OCI-LY1 (cell line): ENCODE measurements around the gene CYP17A1.
"Not testable (repeated sequence)": the region's sequence is repeated elsewhere in the genome, so short reads cannot be mapped to it uniquely, and the experiment has no call there.

Source experiments
- H2AFZ ChIP-seq: fragments of 200-600 bp; sonication (generic), shearing (Covaris generic); 2 replicates; pipeline ENCODE4 v1.6.0; 2014; ENCODE audit warnings: antibody characterized with exemption, mild to moderate bottlenecking, low read length
- H3F3A ChIP-seq: fragments of 200-600 bp; sonication (generic), shearing (Covaris generic); 2 replicates; pipeline ENCODE4 v1.6.0; 2014; ENCODE audit warnings: mild to moderate bottlenecking, antibody characterized with exemption, low read length, moderate library complexity; ENCODE audit not compliant: insufficient read depth
- H3K27ac ChIP-seq: fragments of 200-600 bp; sonication (generic); 2 replicates; pipeline ENCODE4 v1.5.1; 2014; ENCODE audit warnings: low read length, mixed run types, mild to moderate bottlenecking, low read depth; ENCODE audit not compliant: poor library complexity, severe bottlenecking
- H3K27me3 ChIP-seq: fragments of 200-600 bp; sonication (generic); 2 replicates; pipeline ENCODE4 v1.6.0; 2014; ENCODE audit warnings: antibody characterized with exemption, mild to moderate bottlenecking, low read length, moderate library complexity; ENCODE audit not compliant: insufficient read depth
- H3K36me3 ChIP-seq: fragments of 200-600 bp; sonication (generic); 2 replicates; pipeline ENCODE4 v1.6.1; 2014; ENCODE audit warnings: mild to moderate bottlenecking, antibody characterized with exemption, low read length, moderate library complexity, mixed read lengths; ENCODE audit not compliant: insufficient read depth
- H3K4me1 ChIP-seq: fragments of 200-600 bp; sonication (generic); 2 replicates; pipeline ENCODE4 v1.5.1; 2014; ENCODE audit warnings: mild to moderate bottlenecking, low read length, moderate library complexity; ENCODE audit not compliant: insufficient read depth, severe bottlenecking
- H3K4me2 ChIP-seq: fragments of 200-600 bp; sonication (generic), shearing (Covaris generic); 2 replicates; pipeline ENCODE4 v1.6.1; 2014; ENCODE audit warnings: low read length
- H3K4me3 ChIP-seq: fragments of 200-600 bp; sonication (generic); 2 replicates; pipeline ENCODE4 v1.5.1; 2014; ENCODE audit warnings: low read length, low read depth, mild to moderate bottlenecking, mixed read lengths; ENCODE audit not compliant: poor library complexity, severe bottlenecking
- H3K79me2 ChIP-seq: fragments of 200-600 bp; shearing (Covaris generic); 2 replicates; pipeline ENCODE4 v1.6.1; 2016; ENCODE audit warnings: mixed run types, low read length, mixed read lengths; ENCODE audit not compliant: insufficient read depth
- H3K9ac ChIP-seq: fragments of 200-600 bp; sonication (generic), shearing (Covaris generic); 2 replicates; pipeline ENCODE4 v1.6.1; 2014; ENCODE audit warnings: mild to moderate bottlenecking, low read length, mixed read lengths
- H3K9me2 ChIP-seq: fragments of 200-600 bp; sonication (generic), shearing (Covaris generic); 2 replicates; pipeline ENCODE4 v1.6.1; 2014; ENCODE audit warnings: low read depth, mild to moderate bottlenecking, low read length, mixed read lengths
- H3K9me3 ChIP-seq: fragments of 200-600 bp; shearing (Covaris generic); 2 replicates; pipeline ENCODE4 v1.6.1; 2014; ENCODE audit warnings: low read length, mixed read lengths
- H4K20me1 ChIP-seq: fragments of 200-600 bp; sonication (generic), shearing (Covaris generic); 2 replicates; pipeline ENCODE4 v1.6.0; 2016; ENCODE audit warnings: mild to moderate bottlenecking, low read length; ENCODE audit not compliant: insufficient read depth
- EZH2 ChIP-seq: fragments of 200-600 bp; sonication (generic), shearing (Covaris generic); IDR thresholded peaks from 2 replicates; pipeline ENCODE4 v1.8.0; 2017; ENCODE audit warnings: borderline replicate concordance, mixed run types, mild to moderate bottlenecking, antibody characterized with exemption, low read length, moderate library complexity, mixed read lengths
- TF ChIP-seq, protein P1 (sequence below): fragments of 200-600 bp; sonication (generic), shearing (Covaris generic); IDR thresholded peaks from 2 replicates; pipeline ENCODE4 v1.5.1; 2017; ENCODE audit warnings: mild to moderate bottlenecking, antibody characterized with exemption, low read length, moderate library complexity, mixed read lengths

CYP17A1 gene

DNA sequence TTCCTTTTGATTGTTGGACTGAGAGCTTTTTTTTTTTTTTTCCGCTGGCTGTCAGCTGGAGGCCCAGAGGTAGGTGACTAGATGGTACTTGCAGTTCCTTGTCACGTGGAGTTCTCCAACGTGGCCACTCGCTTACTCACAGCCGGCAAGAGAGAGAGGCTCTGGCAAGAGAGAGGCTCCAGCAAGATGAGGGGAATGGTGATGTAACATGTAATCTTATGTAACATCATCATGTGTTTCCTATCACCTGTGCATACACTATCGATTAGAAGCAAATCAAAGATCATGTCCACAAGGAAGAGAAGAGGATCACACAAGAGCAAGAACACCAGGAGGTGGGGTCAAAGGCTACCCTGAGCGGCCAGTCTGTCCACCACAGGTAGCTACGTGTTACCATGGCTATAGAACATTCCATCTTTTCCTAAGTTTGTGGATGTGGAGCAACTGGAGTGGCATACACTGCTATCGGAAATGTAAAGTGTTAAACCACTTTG is 12.9 kb upstream of the CYP17A1 start:
- no peak overlapping the region for H3K27ac ChIP-seq
- H3K4me1 ChIP-seq: no peaks in the 10 kb centered on the region
- no peaks in the 10 kb centered on the region for H3K27me3 ChIP-seq
- no peaks in the 10 kb centered on the region for H3F3A ChIP-seq
- H3K4me2 ChIP-seq: no peak overlapping the region
- H3K9ac ChIP-seq: no peak overlapping the region
- no peaks in the 10 kb centered on the region for H3K9me2 ChIP-seq
- H4K20me1 ChIP-seq: no peaks in the 10 kb centered on the region
- H3K4me3 ChIP-seq: no peak overlapping the region
- TF ChIP-seq EZH2: no peak
- TF ChIP-seq, protein P1, sequence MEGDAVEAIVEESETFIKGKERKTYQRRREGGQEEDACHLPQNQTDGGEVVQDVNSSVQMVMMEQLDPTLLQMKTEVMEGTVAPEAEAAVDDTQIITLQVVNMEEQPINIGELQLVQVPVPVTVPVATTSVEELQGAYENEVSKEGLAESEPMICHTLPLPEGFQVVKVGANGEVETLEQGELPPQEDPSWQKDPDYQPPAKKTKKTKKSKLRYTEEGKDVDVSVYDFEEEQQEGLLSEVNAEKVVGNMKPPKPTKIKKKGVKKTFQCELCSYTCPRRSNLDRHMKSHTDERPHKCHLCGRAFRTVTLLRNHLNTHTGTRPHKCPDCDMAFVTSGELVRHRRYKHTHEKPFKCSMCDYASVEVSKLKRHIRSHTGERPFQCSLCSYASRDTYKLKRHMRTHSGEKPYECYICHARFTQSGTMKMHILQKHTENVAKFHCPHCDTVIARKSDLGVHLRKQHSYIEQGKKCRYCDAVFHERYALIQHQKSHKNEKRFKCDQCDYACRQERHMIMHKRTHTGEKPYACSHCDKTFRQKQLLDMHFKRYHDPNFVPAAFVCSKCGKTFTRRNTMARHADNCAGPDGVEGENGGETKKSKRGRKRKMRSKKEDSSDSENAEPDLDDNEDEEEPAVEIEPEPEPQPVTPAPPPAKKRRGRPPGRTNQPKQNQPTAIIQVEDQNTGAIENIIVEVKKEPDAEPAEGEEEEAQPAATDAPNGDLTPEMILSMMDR: no peak
- no peaks in the 10 kb centered on the region for H3K79me2 ChIP-seq
- H3K36me3 ChIP-seq: no peaks in the 10 kb centered on the region
- H2AFZ ChIP-seq: no peak overlapping the region
- no peaks in the 10 kb centered on the region for H3K9me3 ChIP-seq

DNA sequence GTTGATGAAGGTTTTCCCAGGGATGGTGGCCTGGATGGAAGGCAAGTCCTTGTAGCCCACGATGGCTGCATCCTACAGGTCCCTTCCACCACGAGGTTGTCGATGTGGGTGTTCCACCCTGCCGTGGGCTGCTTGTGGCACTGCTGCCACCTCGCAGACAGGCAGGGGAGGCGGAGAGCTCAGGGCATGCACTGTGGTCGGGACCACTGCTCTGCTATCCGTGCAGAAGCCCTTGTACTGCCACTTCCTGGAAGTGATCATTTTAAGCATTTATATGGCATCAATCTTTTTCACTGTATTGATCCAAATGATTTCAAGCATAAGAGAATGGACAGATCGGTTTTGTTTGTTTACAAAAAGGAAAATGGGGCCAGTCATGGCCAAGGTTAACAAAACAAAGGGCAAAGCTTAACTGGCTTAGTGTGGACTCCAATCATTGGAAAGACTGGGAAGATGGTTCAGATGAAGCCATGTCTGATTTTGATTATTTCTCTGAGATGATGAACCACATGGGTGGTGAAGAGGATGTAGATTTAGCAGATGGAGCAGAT is 8.2 kb upstream of the CYP17A1 start:
- no peaks in the 10 kb centered on the region for H3K4me1 ChIP-seq

DNA sequence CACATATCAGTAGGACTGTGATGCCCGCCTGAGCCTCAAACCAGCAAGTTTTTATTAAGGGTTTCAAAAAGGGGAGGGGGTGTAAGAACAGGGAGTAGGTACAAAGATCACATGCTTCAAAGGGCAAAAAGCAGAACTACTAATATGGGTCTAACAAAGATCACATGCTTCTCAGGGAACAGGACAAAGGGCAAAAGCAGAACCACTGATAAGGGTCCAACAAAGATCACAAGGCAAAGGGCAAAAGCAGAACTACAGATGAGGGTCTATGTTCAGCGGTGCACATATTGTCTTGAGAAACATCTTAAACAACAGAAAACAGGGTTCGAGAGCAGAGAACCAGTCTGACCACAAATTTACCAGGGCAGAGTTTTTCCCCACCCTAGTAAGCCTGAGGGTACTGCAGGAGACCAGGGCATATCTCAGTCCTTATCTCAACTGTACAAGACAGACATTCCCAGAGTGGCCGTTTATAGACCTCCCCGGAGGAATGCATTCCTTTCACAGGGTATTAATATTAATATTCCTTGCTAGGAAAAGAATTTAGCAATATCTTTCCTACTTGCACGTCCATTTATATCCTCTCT is 7.1 kb upstream of the CYP17A1 start:
- not testable (repeated sequence) for H3K9ac ChIP-seq, H3K9me3 ChIP-seq, H3K27me3 ChIP-seq, H3F3A ChIP-seq, H3K4me1 ChIP-seq, H3K79me2 ChIP-seq, H4K20me1 ChIP-seq, H3K9me2 ChIP-seq, H3K4me3 ChIP-seq, H2AFZ ChIP-seq, H3K36me3 ChIP-seq, H3K27ac ChIP-seq, H3K4me2 ChIP-seq

More for the DNA sequence above, 8.2 kb upstream of the CYP17A1 start:
- H3K9ac ChIP-seq: no peak overlapping the region
- no peaks in the 10 kb centered on the region for H4K20me1 ChIP-seq
- no peaks in the 10 kb centered on the region for H3K36me3 ChIP-seq
- no peaks in the 10 kb centered on the region for H3F3A ChIP-seq
- H3K27ac ChIP-seq: no peak overlapping the region
- H3K9me2 ChIP-seq: no peaks in the 10 kb centered on the region
- H3K27me3 ChIP-seq: no peaks in the 10 kb centered on the region
- no peaks in the 10 kb centered on the region for H3K79me2 ChIP-seq
- H3K4me3 ChIP-seq: no peak overlapping the region
- H3K4me2 ChIP-seq: no peak overlapping the region
- TF ChIP-seq, protein P1: no peak
- TF ChIP-seq EZH2: no peak
- H2AFZ ChIP-seq: no peak overlapping the region
- H3K9me3 ChIP-seq: no peaks in the 10 kb centered on the region

DNA sequence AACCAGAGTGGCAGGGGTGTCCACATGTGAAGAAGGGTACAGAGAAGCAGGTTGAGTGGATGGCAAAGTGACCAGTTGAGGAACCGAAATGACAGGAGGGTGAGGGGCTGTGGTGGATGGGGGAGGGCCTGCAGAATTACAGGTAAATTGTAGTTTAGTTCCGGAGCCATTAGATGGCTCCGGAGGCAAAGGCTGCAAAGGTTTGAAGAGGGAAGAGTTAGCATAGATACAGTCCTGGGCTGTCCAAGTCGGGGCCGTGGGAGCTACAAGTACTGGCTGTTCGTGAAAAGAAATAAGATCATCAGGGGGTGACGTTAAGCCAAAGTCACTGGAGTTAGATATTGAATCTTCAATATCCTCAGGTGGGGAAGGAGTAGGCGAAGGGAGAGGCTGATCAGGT is 5.9 kb upstream of the CYP17A1 start:
- H3K27me3 ChIP-seq, H3K79me2 ChIP-seq, H3K36me3 ChIP-seq, H3K27ac ChIP-seq, H4K20me1 ChIP-seq, H3K4me2 ChIP-seq, H3K4me3 ChIP-seq, H3K9me2 ChIP-seq, H3K4me1 ChIP-seq, H3K9ac ChIP-seq, H2AFZ ChIP-seq, H3F3A ChIP-seq, H3K9me3 ChIP-seq: not testable (repeated sequence)
